GM12873 (cell line): ENCODE measurements around the gene MALRD1.

Source experiments
- TF ChIP-seq, protein P1 (sequence below): IDR thresholded peaks from 2 replicates; pipeline ENCODE4 v1.5.1; 2012; ENCODE audit warnings: low read depth, mild to moderate bottlenecking, moderate library complexity, low read length, control low read depth; ENCODE audit not compliant: insufficient read depth; ENCODE audit errors: missing control alignments

The MALRD1 gene

DNA sequence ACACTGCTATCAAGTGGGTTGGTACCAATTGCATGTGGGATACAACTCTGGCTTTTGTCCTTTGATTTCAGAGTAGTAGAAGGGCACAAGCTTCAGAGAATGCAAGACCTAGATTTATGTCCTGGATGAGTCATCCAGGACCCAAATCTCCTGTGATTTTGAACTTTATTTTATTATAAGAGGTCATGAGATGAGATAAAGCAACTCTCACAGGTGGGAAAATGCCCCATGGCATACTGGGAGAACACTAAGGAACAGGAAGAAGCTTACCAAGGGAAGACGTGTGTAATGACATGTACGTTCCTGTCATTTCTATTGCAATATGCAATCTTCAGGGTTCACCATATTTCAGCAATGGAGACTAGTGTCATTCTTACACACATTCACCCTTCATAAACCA lies 966 bp downstream of the MALRD1 start:
- TF ChIP-seq, protein P1, sequence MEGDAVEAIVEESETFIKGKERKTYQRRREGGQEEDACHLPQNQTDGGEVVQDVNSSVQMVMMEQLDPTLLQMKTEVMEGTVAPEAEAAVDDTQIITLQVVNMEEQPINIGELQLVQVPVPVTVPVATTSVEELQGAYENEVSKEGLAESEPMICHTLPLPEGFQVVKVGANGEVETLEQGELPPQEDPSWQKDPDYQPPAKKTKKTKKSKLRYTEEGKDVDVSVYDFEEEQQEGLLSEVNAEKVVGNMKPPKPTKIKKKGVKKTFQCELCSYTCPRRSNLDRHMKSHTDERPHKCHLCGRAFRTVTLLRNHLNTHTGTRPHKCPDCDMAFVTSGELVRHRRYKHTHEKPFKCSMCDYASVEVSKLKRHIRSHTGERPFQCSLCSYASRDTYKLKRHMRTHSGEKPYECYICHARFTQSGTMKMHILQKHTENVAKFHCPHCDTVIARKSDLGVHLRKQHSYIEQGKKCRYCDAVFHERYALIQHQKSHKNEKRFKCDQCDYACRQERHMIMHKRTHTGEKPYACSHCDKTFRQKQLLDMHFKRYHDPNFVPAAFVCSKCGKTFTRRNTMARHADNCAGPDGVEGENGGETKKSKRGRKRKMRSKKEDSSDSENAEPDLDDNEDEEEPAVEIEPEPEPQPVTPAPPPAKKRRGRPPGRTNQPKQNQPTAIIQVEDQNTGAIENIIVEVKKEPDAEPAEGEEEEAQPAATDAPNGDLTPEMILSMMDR: no peak

DNA sequence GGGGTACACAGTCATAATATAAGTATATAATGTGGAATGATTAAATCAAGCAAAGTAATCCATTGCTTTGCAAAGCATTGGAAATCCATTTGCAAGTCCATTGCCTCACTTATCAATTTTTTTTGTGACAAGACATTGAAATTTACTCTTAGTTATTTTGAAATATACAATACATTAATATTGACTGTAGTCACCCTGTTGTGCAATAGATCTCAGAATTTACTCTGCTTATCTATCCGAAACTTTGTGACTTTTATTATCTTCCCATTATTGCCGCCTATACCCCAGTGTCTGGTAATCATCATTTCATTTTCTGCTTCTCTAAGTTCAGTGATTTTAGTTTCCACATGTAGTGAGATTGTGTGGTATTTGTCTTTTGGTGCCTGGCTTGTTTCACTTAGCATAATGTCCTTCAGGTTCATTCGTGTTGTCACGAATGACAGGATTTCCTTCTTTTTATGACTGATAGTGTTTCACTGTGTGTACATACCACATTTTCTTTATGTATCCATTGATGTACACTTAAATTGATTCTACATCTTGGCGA lies 5.8 kb downstream of the MALRD1 start:
- TF ChIP-seq, protein P1: no peak

DNA sequence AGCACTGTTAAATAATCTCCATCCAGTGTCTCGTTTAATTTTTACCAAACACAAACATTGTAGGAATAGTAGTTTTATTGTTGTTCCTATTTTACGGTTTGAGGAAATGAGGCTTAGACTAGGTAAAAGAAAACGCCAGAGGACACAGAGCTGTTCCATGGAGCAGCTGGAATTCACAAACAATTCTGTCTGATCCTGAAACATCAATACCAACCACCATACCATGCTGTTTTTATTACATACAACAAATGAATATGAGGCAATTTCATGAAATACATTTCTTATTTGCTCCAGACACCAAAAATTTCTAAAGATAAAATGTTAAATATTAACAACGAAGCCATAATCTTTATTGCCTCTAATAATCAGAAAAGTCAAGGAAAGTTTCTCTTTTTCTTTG lies 9.4 kb downstream of the MALRD1 start:
- TF ChIP-seq, protein P1: no peak

DNA sequence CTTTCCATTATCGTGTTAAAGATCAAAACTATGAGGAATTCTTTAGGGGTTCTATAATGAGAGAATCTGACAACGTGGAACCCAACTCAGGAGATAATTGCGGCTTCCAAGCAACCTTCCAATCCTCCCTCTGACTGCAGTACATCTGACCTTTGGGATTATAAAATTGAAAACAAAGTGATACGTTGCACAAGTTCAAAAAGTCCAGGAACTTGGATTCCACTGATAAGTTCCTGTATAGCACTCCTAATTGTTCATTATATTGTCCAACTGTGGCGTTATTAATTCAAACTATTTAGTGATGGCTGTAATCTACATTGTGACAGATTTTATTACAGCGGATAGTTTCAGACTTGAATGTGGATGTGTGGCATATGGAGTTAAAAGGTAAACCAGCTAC lies 15.4 kb downstream of the MALRD1 start:
- TF ChIP-seq, protein P1: no peak

DNA sequence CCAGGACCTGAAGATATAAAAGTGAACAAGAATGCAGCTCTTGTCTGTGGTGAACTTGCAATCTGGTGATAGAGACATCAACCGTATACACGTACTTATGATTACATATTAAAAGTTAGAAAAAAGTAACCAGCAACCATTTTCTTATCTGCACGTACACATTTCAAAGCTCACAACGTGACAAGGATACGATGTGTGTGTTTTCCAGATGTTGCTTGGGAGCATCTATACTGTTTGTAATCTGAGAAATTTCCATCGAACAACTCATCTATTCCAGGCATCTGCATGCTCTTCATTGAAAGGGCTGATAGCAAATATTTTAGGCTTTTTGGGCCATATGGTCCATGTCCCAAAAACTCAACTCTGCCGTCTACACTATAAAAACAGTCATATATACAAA lies 23.3 kb downstream of the MALRD1 start:
- TF ChIP-seq, protein P1: no peak

DNA sequence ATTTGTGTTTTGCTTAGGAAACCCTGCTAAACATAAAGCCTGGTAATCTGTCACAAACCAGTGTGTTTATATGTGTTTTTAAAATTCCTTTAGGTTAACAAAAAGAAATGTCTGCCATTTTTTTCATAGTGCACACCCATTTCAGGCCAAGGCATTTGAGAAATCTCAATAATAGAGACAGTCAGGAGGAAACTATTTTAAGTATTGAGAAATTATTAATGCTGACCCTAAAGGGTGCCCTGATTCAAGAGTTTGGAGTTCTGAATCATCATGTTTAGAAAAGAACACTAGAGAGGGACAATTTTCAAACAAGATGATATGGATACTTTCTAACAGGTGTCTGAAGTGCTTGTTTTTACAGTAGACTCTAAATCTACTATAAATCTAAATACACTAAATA lies 28.7 kb downstream of the MALRD1 start:
- TF ChIP-seq, protein P1: no peak

DNA sequence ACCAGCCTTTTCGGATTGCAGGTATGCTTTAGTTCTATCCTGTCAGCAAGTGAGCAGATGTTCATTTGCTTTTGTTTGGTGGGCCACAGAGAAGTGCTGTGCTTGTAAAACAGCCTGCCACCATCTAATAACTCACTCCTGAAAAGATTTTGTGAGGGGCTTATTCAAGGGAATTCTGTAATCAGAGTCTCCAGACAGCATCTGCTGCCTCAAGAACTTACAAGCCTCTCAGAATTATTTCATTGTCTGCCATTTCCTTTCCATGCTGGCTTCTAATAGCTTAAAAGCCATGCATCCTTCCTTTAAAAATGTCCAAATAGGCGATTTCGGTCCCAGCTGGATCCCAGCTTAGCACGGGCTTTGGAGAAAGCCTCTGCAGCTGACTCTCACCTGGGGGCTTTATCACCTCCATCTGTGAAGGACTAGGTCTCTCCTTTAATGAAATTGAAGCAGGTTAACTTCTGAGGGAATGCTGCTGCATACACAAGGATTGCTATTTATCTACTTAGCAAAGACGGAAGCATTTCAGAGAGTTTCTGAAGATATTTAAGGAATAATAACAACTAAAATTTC lies 48.0 kb downstream of the MALRD1 start:
- TF ChIP-seq, protein P1: no peak
